IMR-90 (cell line): ENCODE measurements around the gene NTSR1. TPM values are rescaled to one million over a fixed set of nuclear protein-coding genes. Genes with fewer than 3 reads are reported as not detected.

Experiments
- ATAC-seq: fragments of 200-7000 bp; cut with Tn5 transposase; 2 replicates; pipeline ENCODE4 v1.9.1; 2020; ENCODE audit warnings: low read depth, mild to moderate bottlenecking, moderate library complexity
- BruUV-seq: library from RNA; stranded (reverse); fragments of 400-500 nt; replicated peaks from 2 replicates; lab custom pipeline; 2021; lab: Mats Ljungman, UMichigan
- CTCF ChIA-PET: fragments of 300-600 bp; formaldehyde crosslinking; extraction: SDS; loops from one replicate; lab custom pipeline; 2021; ENCODE audit warnings: antibody characterized with exemption; lab: Yijun Ruan, JAX
- POLR2A ChIA-PET: fragments of 300-600 bp; sonication (Branson Sonifier 250); formaldehyde crosslinking; loops from one replicate; lab custom pipeline; 2022; ENCODE audit warnings: antibody characterized with exemption; ENCODE audit not compliant: unreplicated experiment; lab: Charles Lee
- DNase-seq: peaks from one replicate; pipeline ENCODE4 v3.0.0; 2013
- H2AFZ ChIP-seq: replicated peaks from 2 replicates; pipeline ENCODE3; 2013; ENCODE audit warnings: low read length, mild to moderate bottlenecking; ENCODE audit not compliant: poor library complexity
- H2AK5ac ChIP-seq: 2 replicates; pipeline ENCODE4 v1.6.1; 2013; ENCODE audit warnings: low read depth, low read length, inconsistent platforms
- H2AK9ac ChIP-seq: replicated peaks from 2 replicates; pipeline ENCODE3; 2013; ENCODE audit warnings: mild to moderate bottlenecking, low read depth, low read length, moderate library complexity; ENCODE audit not compliant: poor library complexity
- H2BK120ac ChIP-seq: 2 replicates; pipeline ENCODE4 v1.6.1; 2013; ENCODE audit warnings: low read depth, low read length, inconsistent platforms
- H2BK15ac ChIP-seq: 3 replicates; pipeline ENCODE4 v1.6.1; 2013; ENCODE audit warnings: low read depth, low read length, inconsistent platforms
- H2BK20ac ChIP-seq: 2 replicates; pipeline ENCODE4 v1.6.1; 2013; ENCODE audit warnings: low read depth, mild to moderate bottlenecking, inconsistent platforms, low read length, moderate library complexity
- H2BK5ac ChIP-seq: 2 replicates; pipeline ENCODE4 v1.6.1; 2013; ENCODE audit warnings: mild to moderate bottlenecking, low read depth, low read length, inconsistent platforms; ENCODE audit not compliant: poor library complexity, severe bottlenecking
- H3K14ac ChIP-seq: replicated peaks from 2 replicates; pipeline ENCODE4 v1.6.1; 2013; ENCODE audit warnings: low read depth, low read length, inconsistent platforms
- H3K18ac ChIP-seq: 2 replicates; pipeline ENCODE4 v1.6.1; 2013; ENCODE audit warnings: low read depth, low read length, control low read depth
- H3K23ac ChIP-seq: 2 replicates; pipeline ENCODE4 v1.6.1; 2013; ENCODE audit warnings: low read depth, low read length, inconsistent platforms
- H3K27ac ChIP-seq: 2 replicates; pipeline ENCODE4 v1.5.1; 2013; ENCODE audit warnings: mild to moderate bottlenecking, control low read depth, low read length; ENCODE audit not compliant: insufficient read depth
- H3K27me3 ChIP-seq: 2 replicates; pipeline ENCODE4 v1.6.1; 2013; ENCODE audit warnings: low read length; ENCODE audit not compliant: control insufficient read depth, insufficient read depth
- H3K36me3 ChIP-seq: 2 replicates; pipeline ENCODE4 v1.6.1; 2013; ENCODE audit warnings: low read length, mixed read lengths; ENCODE audit not compliant: control insufficient read depth, insufficient read depth
- H3K4ac ChIP-seq: 2 replicates; pipeline ENCODE4 v1.6.1; 2013; ENCODE audit warnings: low read depth, low read length, inconsistent platforms
- H3K4me1 ChIP-seq: 2 replicates; pipeline ENCODE4 v1.6.1; 2013; ENCODE audit warnings: low read length, mixed read lengths; ENCODE audit not compliant: control insufficient read depth, insufficient read depth
- H3K4me2 ChIP-seq: 2 replicates; pipeline ENCODE4 v1.6.1; 2013; ENCODE audit warnings: low read depth, mild to moderate bottlenecking, control low read depth, low read length, moderate library complexity
- H3K4me3 ChIP-seq: 2 replicates; pipeline ENCODE4 v1.5.1; 2013; ENCODE audit warnings: low read depth, mild to moderate bottlenecking, control low read depth, low read length, moderate library complexity; ENCODE audit not compliant: insufficient read depth
- H3K56ac ChIP-seq: 2 replicates; pipeline ENCODE4 v1.6.1; 2013; ENCODE audit warnings: low read length, inconsistent platforms; ENCODE audit not compliant: insufficient read depth; ENCODE audit errors: extremely low read depth
- H3K79me1 ChIP-seq, 2 experiments: 2 replicates each; pipeline ENCODE4 v1.6.1; 2013; ENCODE audit warnings: low read length in 2 of 2, inconsistent platforms in 1 of 2, low read depth in 1 of 2
- H3K9ac ChIP-seq: 2 replicates; pipeline ENCODE4 v1.6.1; 2013; ENCODE audit warnings: low read depth, low read length, control low read depth
- H3K9me1 ChIP-seq: 2 replicates; pipeline ENCODE4 v1.6.1; 2013; ENCODE audit warnings: low read length, inconsistent platforms; ENCODE audit not compliant: insufficient read depth
- H3K9me3 ChIP-seq: 2 replicates; pipeline ENCODE4 v1.6.1; 2013; ENCODE audit warnings: low read length; ENCODE audit not compliant: control insufficient read depth, insufficient read depth
- H4K20me1 ChIP-seq: 2 replicates; pipeline ENCODE4 v1.6.1; 2013; ENCODE audit warnings: low read length, inconsistent platforms; ENCODE audit not compliant: insufficient read depth
- H4K5ac ChIP-seq: 2 replicates; pipeline ENCODE4 v1.6.1; 2013; ENCODE audit warnings: mild to moderate bottlenecking, low read depth, low read length, control low read depth
- H4K8ac ChIP-seq, 2 experiments: 2 replicates each; pipeline ENCODE4 v1.6.1; 2013; ENCODE audit warnings: low read depth in 2 of 2, low read length in 2 of 2, control low read depth in 1 of 2, inconsistent platforms in 1 of 2
- H4K91ac ChIP-seq: 2 replicates; pipeline ENCODE4 v1.6.1; 2013; ENCODE audit warnings: low read depth, low read length, inconsistent platforms; ENCODE audit not compliant: insufficient read depth
- BHLHE40 ChIP-seq: fragments of 150-350 bp; IDR thresholded peaks from 2 replicates; pipeline ENCODE4 v1.6.1; 2016; ENCODE audit warnings: mild to moderate bottlenecking, low read depth, low read length
- CEBPB ChIP-seq: IDR thresholded peaks from 2 replicates; pipeline ENCODE4 v1.6.1; 2012; ENCODE audit warnings: low read depth, low read length, improper control_type of control experiment
- CHD1 ChIP-seq: IDR thresholded peaks from 2 replicates; pipeline ENCODE4 v1.6.1; 2012; ENCODE audit warnings: low read depth, low read length, improper control_type of control experiment
- CTCF ChIP-seq: conservative IDR thresholded peaks from 2 replicates; pipeline ENCODE4 v1.5.1; 2012; ENCODE audit warnings: mild to moderate bottlenecking, low read depth, low read length, improper control_type of control experiment
- ELK1 ChIP-seq: fragments of 150-350 bp; IDR thresholded peaks from 2 replicates; pipeline ENCODE4 v1.6.1; 2016; ENCODE audit warnings: low read depth, mild to moderate bottlenecking, low read length, moderate library complexity, borderline replicate concordance
- FOS ChIP-seq: fragments of 150-350 bp; IDR thresholded peaks from 2 replicates; pipeline ENCODE4 v1.6.1; 2016; ENCODE audit warnings: low read depth, low read length
- MAFK ChIP-seq: IDR thresholded peaks from 2 replicates; pipeline ENCODE4 v1.6.1; 2012; ENCODE audit warnings: low read depth, low read length, improper control_type of control experiment
- MAZ ChIP-seq: IDR thresholded peaks from 2 replicates; pipeline ENCODE4 v1.6.1; 2012; ENCODE audit warnings: low read depth, mild to moderate bottlenecking, low read length, improper control_type of control experiment, moderate library complexity, borderline replicate concordance
- MXI1 ChIP-seq: IDR thresholded peaks from 2 replicates; pipeline ENCODE4 v1.6.1; 2012; ENCODE audit warnings: low read depth, mild to moderate bottlenecking, low read length, moderate library complexity, borderline replicate concordance
- NFE2L2 ChIP-seq: fragments of 150-350 bp; IDR thresholded peaks from 2 replicates; pipeline ENCODE4 v1.6.1; 2016; ENCODE audit warnings: low read depth, mild to moderate bottlenecking, low read length
- RAD21 ChIP-seq: IDR thresholded peaks from 2 replicates; pipeline ENCODE4 v1.6.1; 2012; ENCODE audit warnings: low read length, improper control_type of control experiment
- RCOR1 ChIP-seq: IDR thresholded peaks from 2 replicates; pipeline ENCODE4 v1.6.1; 2012; ENCODE audit warnings: mild to moderate bottlenecking, low read length, improper control_type of control experiment; ENCODE audit not compliant: insufficient replicate concordance
- RFX5 ChIP-seq: IDR thresholded peaks from 2 replicates; pipeline ENCODE4 v1.8.0; 2012; ENCODE audit warnings: low read depth, mild to moderate bottlenecking, low read length, moderate library complexity
- SMC3 ChIP-seq: fragments of 150-350 bp; IDR thresholded peaks from 2 replicates; pipeline ENCODE4 v1.6.1; 2016; ENCODE audit warnings: low read depth, mild to moderate bottlenecking, antibody characterized with exemption, low read length, moderate library complexity
- USF2 ChIP-seq: fragments of 150-350 bp; IDR thresholded peaks from 2 replicates; pipeline ENCODE4 v1.6.1; 2017; ENCODE audit warnings: mild to moderate bottlenecking, antibody characterized with exemption, low read length, low read depth
- WGBS, 2 experiments: methylation state at CpG; one replicate each; pipeline versions ENCODE4 v1.1.5 to v1.1.7; 2013; ENCODE audit warnings: missing lambda C conversion rate in 2 of 2; ENCODE audit not compliant: insufficient read length in 1 of 2; ENCODE audit errors: extremely low coverage in 2 of 2; 5-methylcytosine and 5-hydroxymethylcytosine counted together
- dilution Hi-C: fragments of 300-500 bp; cut with HindIII; formaldehyde crosslinking; loops from one replicate; pipeline ENCODE4 v1.14.3; 2018; ENCODE audit warnings: low sequenced_read_pairs; ENCODE audit not compliant: unreplicated experiment
- in situ Hi-C: fragments of 300-500 bp; cut with MboI; formaldehyde crosslinking; loops from 3 replicates; pipeline ENCODE4 v1.14.3; 2019; ENCODE audit warnings: low sequenced_read_pairs, inconsistent platforms, mixed read lengths
- intact Hi-C: fragments of 100-400 bp; cut with micrococcal nuclease; formaldehyde crosslinking; loops from 2 replicates; pipeline ENCODE4 v1.10.0; 2022
- polyA plus RNA-seq, 3 experiments: library from polyadenylated mRNA; depleted of rRNA; stranded (reverse); fragments of >200 nt; gene quantifications; 2 replicates each; pipeline ENCODE4 v1.2.3, GENCODE V29; 2012; ENCODE audit warnings: low replicate concordance in 1 of 3
- total RNA-seq: library from RNA; depleted of rRNA; stranded (reverse); fragments of >200 nt; gene quantifications from 2 replicates; pipeline ENCODE4 v1.2.3, GENCODE V29; 2012

Gene NTSR1
- total and polyA plus RNA-seq, 2 of the 4 experiments (the other 2 are of a cell fraction) = 0.54 to 1.8 TPM

- Histone ChIP-seq H2BK120ac (no peak overlapping the region), H4K20me1 (no peaks in the 10 kb centered on the region; the same call in none of the 2 replicates), H4K91ac (no peak overlapping the region), H3K4me2 (no peak overlapping the region), H3K79me1 (no peaks in the 10 kb centered on the region), H2BK15ac (no peak overlapping the region), H2AFZ (no peak overlapping the region), H3K9me1 (no peaks in the 10 kb centered on the region), H3K18ac (no peak overlapping the region), H4K5ac (no peak overlapping the region), H2AK5ac (no peak overlapping the region), H3K23ac (no peak overlapping the region), H3K4me1 (peaks cover 5% of the 10 kb centered on the region), H3K27ac (no peak overlapping the region), H4K8ac (no peak overlapping the region), H3K9ac (no peak overlapping the region), H3K56ac (no peak overlapping the region), H3K9me3 (no peaks in the 10 kb centered on the region), H2AK9ac (no peak overlapping the region), H2BK20ac (no peak overlapping the region), H3K36me3 (no peaks in the 10 kb centered on the region), H3K4ac (no peak overlapping the region), H3K27me3 (no peaks in the 10 kb centered on the region), H3K4me3 (no peak overlapping the region), H3K14ac (no peak overlapping the region), H2BK5ac (no peak overlapping the region)
- BruUV-seq = no TSS peak
- 95% methylated on average over 10 of the region's 12 CpGs; no CpG with 5 or more reads in 1 of the 2 experiments for WGBS, 2 experiments
- CTCF ChIA-PET = no interaction called here
- DNase-seq = no peak
- TF ChIP-seq BHLHE40 = no peak
- no peak for TF ChIP-seq FOS
- no peak for TF ChIP-seq MXI1
- TF ChIP-seq NFE2L2 = no peak
- no peak for TF ChIP-seq CEBPB
- no peak for TF ChIP-seq CTCF
- no peak for TF ChIP-seq ELK1
- TF ChIP-seq RCOR1 = no peak
- no peak for TF ChIP-seq RFX5
- TF ChIP-seq MAFK = no peak
- TF ChIP-seq SMC3 = no peak
- no peak for TF ChIP-seq RAD21
- TF ChIP-seq USF2 = no peak
- TF ChIP-seq CHD1 = no peak
- no peak for TF ChIP-seq MAZ
- in situ Hi-C loops (loop anchor here (5.0 kb wide), 1 partner anchor 127 kb away; no protein-coding TSS in a partner anchor), dilution Hi-C loops (no loop called here), intact Hi-C loops (no loop called here)
- POLR2A ChIA-PET = no interaction called here
- no peak for ATAC-seq
Measured at GRCh38 chr20:62665153-62665754, 43.4 kb upstream of the NTSR1 start.
